ENCODE data around the gene ZNF649.

Gene ZNF649

DNA sequence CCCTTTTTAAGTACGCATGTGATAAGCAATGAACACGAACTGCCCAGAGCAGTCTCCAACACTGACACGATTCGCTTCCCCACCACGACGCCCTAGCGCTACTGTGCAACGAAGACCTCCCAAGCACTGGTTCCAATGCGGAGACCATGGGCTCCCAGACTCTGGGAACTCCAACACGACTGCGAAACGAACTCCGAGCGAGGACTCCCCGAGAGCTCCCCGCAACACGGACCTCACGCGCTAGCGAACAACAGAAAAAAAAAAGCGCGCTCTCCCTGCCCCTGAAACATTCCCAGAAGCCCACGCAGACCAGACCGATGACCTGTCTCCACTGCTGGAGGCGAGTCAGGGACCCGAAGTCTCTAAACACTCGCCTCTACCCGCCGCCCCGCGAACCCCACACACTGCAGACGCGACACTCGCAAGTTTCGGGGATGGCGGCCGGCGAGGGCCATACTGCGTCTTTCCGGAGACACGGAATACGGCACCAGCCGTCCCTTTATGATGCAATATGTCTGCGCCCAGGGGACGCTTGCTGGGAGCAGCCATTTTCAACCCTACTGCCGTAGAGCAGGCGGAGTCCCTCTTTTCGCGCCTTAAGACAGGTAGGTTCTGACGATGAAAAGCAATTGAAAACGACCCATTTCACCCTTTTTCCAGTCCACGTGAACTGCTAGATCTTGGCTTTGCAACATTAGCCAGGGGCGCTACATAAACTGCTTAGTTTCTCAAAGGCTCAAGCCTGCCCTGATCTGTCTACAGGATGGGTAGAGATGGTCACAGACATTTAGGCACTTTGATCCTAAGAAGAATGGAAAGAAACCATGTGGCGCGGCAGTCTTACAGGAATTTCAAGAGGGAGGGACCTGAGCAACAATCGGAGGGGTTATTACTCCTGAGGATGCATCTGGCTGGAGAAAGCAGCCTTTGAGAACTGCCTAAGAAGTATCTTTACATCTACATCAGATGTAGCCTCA lies 17.0 kb downstream of the ZNF649 start, which contains the start of gene ZNF577:
Gene ZNF577, minus strand, starts transcription at position 430 of the 977 bp plus-strand sequence. CDS start 7,569 bp downstream, outside the sequence.
- peak; percentile 82 for DNase-seq

DNA sequence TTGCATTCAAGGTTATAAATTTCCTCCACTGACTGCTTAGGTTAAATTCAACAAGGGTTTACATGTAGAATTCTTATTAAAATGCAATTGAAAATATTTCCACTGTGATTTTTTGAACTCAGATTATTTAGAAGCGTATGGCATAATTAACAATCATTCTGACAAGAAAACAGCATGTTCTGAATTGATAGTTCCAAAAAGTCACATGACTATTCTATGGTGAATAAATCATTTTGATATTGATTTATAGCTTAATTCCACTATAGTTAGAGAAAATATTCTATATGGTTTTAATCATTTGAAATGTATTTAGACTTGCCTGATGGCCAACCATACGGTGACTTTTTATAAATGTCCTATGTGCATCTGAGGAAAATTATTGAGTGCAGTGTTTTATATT lies 20.1 kb downstream of the ZNF649 start:
- no peak for DNase-seq

DNA sequence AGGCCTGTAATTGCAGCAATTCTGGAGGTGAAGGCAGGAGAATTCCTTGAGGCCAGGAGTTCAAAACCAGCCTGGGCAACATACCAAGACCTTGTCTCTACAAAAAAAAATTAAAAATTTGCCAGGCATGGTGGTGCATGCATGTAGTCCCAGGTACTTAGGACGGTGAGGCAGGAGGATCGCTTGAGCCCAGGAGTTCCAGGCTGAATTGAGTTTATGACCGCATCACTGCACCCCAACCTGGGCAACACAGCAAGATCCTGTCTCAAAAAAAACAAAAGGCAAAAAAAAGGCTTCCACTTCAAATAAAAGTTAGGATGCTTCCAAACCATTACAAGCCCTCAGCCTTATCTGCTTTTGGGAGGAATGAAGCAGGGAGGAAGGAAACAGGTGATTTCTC lies 22.3 kb downstream of the ZNF649 start:
- DNase-seq: no peak

- DNase-seq: no peak
Measured at GRCh38 chr19:51873097-51873496, 31.7 kb downstream of the ZNF649 start.

GRCh38 chr19:51861870-51862622 lies 42.8 kb downstream of the ZNF649 start:
- DNase-seq: no peak
